Activated naive CD8-positive, alpha-beta T cell treated with anti-CD3 and anti-CD28 coated beads for 36 hours (primary cell): ENCODE measurements around the gene WTAP. TPM values are rescaled to one million over a fixed set of nuclear protein-coding genes. Genes with fewer than 3 reads are reported as not detected.
"Not testable (repeated sequence)": the region's sequence is repeated elsewhere in the genome, so short reads cannot be mapped to it uniquely, and the experiment has no call there.

Experiments
- DNase-seq: peaks from one replicate; pipeline ENCODE4 v3.0.0; 2021
- H3K27ac Mint-ChIP-seq: one replicate; pipeline ENCODE4 v1.8.0; 2022; ENCODE audit warnings: mild to moderate bottlenecking, moderate library complexity, mixed read lengths
- H3K27me3 Mint-ChIP-seq: one replicate; pipeline ENCODE4 v1.8.0; 2022; ENCODE audit warnings: mild to moderate bottlenecking, mixed read lengths
- H3K36me3 Mint-ChIP-seq: one replicate; pipeline ENCODE4 v1.8.0; 2021; ENCODE audit warnings: mild to moderate bottlenecking, mixed read lengths
- H3K4me1 Mint-ChIP-seq: one replicate; pipeline ENCODE4 v1.8.0; 2021; ENCODE audit warnings: mixed read lengths
- H3K4me3 Mint-ChIP-seq: one replicate; pipeline ENCODE4 v1.8.0; 2022; ENCODE audit warnings: mild to moderate bottlenecking, moderate library complexity, mixed read lengths
- H3K9me3 Mint-ChIP-seq: one replicate; pipeline ENCODE4 v1.8.0; 2022; ENCODE audit warnings: mixed read lengths
- total RNA-seq, 2 experiments: library from RNA; stranded (reverse); gene quantifications; one replicate each; pipeline ENCODE4 v1.2.3, GENCODE V29; 2021

WTAP gene
- total RNA-seq, 2 experiments from 2014 or later = 98.3 to 101 TPM

DNA sequence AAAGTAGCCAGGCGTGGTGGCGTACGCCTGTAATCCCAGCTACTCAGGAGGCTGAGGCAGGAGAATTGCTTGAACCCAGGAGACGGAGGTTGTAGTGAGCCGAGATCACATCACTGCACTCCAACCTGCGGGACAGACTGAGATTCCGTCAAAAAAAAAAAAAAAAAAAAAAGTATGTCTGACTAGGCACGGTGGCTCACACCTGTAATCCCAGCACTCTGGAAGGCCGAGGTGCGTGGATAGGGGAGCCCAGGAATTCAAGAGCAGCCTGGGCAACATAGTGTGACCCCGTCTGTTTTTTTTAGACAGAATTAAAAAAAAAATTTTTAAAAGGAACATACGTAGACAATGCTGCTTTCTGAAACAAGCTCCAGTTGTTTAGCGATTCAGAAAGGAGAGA lies 37.2 kb upstream of the WTAP start:
- not testable (repeated sequence) for H3K27ac Mint-ChIP-seq, H3K27me3 Mint-ChIP-seq, H3K4me3 Mint-ChIP-seq, H3K9me3 Mint-ChIP-seq, DNase-seq
- peaks cover 40% of the 10 kb centered on the region for H3K36me3 Mint-ChIP-seq
- H3K4me1 Mint-ChIP-seq = peaks cover 52% of the 10 kb centered on the region

DNA sequence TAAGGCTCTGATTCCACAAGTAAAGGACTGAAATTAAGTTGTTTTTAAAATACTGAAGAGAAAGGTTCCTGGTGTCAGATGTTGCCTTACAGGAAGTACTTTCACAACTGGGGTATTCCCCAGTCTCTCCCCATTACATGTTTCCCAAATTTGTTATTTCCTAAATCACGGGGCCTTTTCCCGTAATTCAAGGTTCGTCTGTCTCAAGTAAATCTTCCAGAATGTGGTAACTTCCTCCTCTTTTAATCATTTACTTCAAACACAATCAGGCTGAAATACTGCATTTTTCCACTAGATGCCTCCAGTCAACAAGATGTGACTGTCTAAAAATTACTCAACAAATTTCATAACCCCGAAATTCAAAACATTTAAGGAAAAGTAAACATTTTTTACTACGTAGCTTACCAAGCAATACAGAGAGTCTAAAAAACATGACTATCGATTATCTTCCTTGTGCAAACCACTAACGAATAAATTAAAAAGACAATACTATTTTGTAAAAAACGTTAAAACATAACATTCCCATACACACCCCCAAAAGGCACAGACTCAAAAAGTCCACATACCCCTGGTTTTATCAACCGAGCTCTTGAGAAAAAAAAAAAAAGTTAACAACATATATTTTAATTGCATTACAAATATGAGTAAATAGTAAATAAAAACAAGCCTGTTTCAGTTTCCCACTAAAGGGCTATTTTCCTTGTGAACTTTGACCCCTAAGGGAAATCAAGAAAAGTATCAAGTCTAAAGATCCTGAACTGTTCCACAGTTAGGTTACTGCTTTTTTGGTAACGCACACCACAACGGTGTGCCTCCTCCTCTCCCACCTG lies 36.0 kb upstream of the WTAP start:
- no peaks in the 10 kb centered on the region for H3K27me3 Mint-ChIP-seq
- DNase-seq = no peak

DNA sequence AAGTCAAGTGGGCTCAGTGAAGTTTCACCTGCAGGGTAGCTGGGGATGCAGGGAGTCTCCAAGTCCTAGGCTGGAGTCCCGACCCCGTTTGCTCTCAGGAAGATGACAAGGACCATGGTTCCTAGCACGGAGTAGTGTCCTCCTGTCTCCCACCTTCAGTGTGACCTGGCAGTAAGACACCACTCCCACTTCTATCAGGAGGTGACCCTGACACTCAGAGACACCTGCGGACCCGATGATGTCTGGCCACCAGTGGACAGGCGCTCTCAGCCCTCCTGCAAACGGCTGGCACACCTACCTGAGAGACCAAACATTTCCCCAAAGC lies 35.4 kb upstream of the WTAP start:
- peaks cover 44% of the 10 kb centered on the region for H3K4me1 Mint-ChIP-seq
- peak overlapping the region; percentile 93 for H3K27ac Mint-ChIP-seq
- peaks cover 30% of the 10 kb centered on the region for H3K36me3 Mint-ChIP-seq
- peak; percentile 2 for DNase-seq
- H3K9me3 Mint-ChIP-seq = no peaks in the 10 kb centered on the region
- no peaks in the 10 kb centered on the region for H3K27me3 Mint-ChIP-seq
- peak overlapping the region; percentile 94 for H3K4me3 Mint-ChIP-seq

More for the DNA sequence above, 36.0 kb upstream of the WTAP start:
- Mint-ChIP-seq H3K4me3 (peak overlapping the region; percentile 94), H3K36me3 (peaks cover 34% of the 10 kb centered on the region), H3K27ac (peak overlapping the region; percentile 93), H3K9me3 (no peaks in the 10 kb centered on the region), H3K4me1 (peaks cover 48% of the 10 kb centered on the region)

GRCh38 chr6:159692303-159693127 lies 34.8 kb upstream of the WTAP start:
- peak overlapping the region; percentile 93 for H3K27ac Mint-ChIP-seq
- H3K36me3 Mint-ChIP-seq = peaks cover 25% of the 10 kb centered on the region
- H3K9me3 Mint-ChIP-seq = no peaks in the 10 kb centered on the region
- no peaks in the 10 kb centered on the region for H3K27me3 Mint-ChIP-seq
- peak; percentile 68 for DNase-seq
- H3K4me1 Mint-ChIP-seq = peaks cover 38% of the 10 kb centered on the region
- H3K4me3 Mint-ChIP-seq = peak overlapping the region; percentile 94

- Mint-ChIP-seq H3K27me3 (no peaks in the 10 kb centered on the region), H3K27ac (peak within 1 kb of the TSS; percentile 93), H3K4me3 (peak within 1 kb of the TSS; percentile 94), H3K36me3 (peaks cover 21% of the 10 kb centered on the region), H3K9me3 (no peaks in the 10 kb centered on the region), H3K4me1 (peaks cover 35% of the 10 kb centered on the region)
- peak; percentile 90 for DNase-seq
These were observed 34.0 kb upstream of the WTAP start, which contains the start of gene SOD2 for GRCh38 chr6:159693128-159693893. SOD2 (minus strand) TSS chr6:159693241; CDS start chr6:159693167, 74 bp downstream.

- H3K9me3 Mint-ChIP-seq = no peaks in the 10 kb centered on the region
- peaks cover 16% of the 10 kb centered on the region for H3K36me3 Mint-ChIP-seq
- DNase-seq = peak; percentile 14
- H3K4me3 Mint-ChIP-seq = peak overlapping the region; percentile 90
- no peaks in the 10 kb centered on the region for H3K27me3 Mint-ChIP-seq
- H3K27ac Mint-ChIP-seq = peak overlapping the region; percentile 90
- peaks cover 28% of the 10 kb centered on the region for H3K4me1 Mint-ChIP-seq
These were observed 33.3 kb upstream of the WTAP start for GRCh38 chr6:159693894-159694545.

DNA sequence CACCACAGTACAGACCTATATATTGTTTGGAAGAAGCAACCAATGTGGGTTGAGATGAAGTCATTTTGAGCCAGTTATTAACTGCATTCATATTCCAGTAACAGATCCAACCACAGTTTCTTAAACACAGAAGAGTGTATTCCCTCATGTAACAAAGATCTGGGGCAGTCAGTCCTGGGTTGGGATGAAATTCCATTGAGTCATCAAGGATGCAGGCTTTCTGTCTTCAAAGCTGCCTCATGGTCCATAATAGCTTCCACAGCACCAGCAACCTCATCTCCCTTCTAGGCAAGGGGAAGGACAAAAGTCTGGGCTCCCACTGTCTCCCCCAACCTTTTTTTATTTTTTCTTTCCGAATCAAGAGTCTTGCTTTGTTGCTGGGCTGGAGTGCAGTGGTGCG lies 31.3 kb upstream of the WTAP start:
- Mint-ChIP-seq H3K27me3 (no peaks in the 10 kb centered on the region), H3K36me3 (peaks cover 9% of the 10 kb centered on the region), H3K4me1 (peaks cover 27% of the 10 kb centered on the region), H3K27ac (no peak overlapping the region), H3K9me3 (no peaks in the 10 kb centered on the region), H3K4me3 (no peak overlapping the region)
- no peak for DNase-seq

- Mint-ChIP-seq H3K27ac (no peak overlapping the region), H3K4me1 (peaks cover 12% of the 10 kb centered on the region), H3K27me3 (no peaks in the 10 kb centered on the region), H3K9me3 (peaks cover 5% of the 10 kb centered on the region), H3K4me3 (no peak overlapping the region), H3K36me3 (peaks cover 4% of the 10 kb centered on the region)
- no peak for DNase-seq
These were observed 26.3 kb upstream of the WTAP start for GRCh38 chr6:159700970-159701369.

DNA sequence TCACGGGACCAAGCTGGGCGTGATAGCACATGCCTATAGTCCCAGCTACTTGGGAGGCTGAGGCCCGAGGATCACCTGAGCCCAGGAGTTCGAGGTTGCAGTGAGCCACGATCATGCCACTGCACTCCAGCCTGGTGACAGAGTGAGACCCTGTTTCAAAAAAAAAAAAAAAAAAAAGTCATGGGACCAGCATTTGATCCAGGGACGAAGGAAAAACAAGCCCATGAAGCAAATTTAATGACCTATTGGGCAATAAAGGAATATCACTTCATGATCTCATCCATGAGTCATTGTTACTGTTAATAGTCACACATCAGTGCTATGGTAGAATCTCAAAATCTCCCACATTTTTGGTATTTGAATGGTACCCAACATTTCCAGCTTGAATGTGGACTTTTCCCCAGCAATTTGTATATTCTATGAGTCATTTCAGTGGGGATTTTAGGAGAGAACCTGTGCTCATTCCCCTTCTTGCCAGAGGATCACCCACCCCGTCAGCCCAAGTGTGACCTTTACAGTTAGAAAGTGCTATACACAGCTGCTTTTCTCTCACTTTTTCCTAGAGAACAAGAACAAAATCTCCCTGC lies 25.8 kb upstream of the WTAP start:
- Mint-ChIP-seq H3K27ac (peak overlapping the region; percentile 45), H3K27me3 (no peaks in the 10 kb centered on the region), H3K9me3 (peaks cover 5% of the 10 kb centered on the region), H3K4me3 (no peak overlapping the region), H3K36me3 (peaks cover 4% of the 10 kb centered on the region), H3K4me1 (peaks cover 12% of the 10 kb centered on the region)
- DNase-seq = peak; percentile 8

DNA sequence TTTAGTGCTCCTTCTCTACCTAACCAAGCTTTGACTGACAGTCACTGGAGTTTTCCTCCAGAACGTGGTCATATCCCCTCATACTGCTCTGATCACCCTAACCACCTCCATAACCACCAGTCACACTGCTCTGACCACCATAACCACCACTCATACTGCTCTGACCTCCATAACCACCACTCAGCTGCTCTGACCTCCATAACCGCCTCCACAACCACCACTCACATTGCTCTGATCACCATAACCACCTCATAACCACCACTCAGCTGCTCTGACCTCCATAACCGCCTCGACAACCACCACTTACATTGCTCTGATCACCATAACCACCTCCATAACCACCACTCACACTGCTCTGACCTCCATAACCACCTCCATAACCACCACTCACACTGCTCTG lies 16.7 kb upstream of the WTAP start:
- H3K36me3 Mint-ChIP-seq, DNase-seq, H3K4me3 Mint-ChIP-seq, H3K27me3 Mint-ChIP-seq, H3K27ac Mint-ChIP-seq, H3K4me1 Mint-ChIP-seq, H3K9me3 Mint-ChIP-seq: not testable (repeated sequence)

- DNase-seq, H3K9me3 Mint-ChIP-seq, H3K27ac Mint-ChIP-seq, H3K36me3 Mint-ChIP-seq, H3K27me3 Mint-ChIP-seq, H3K4me3 Mint-ChIP-seq, H3K4me1 Mint-ChIP-seq: not testable (repeated sequence)
These were observed 14.9 kb upstream of the WTAP start for GRCh38 chr6:159712389-159712788.

GRCh38 chr6:159713984-159714383 lies 13.3 kb upstream of the WTAP start:
- Mint-ChIP-seq H3K36me3 (peaks cover 4% of the 10 kb centered on the region), H3K27ac (no peak overlapping the region), H3K9me3 (no peaks in the 10 kb centered on the region), H3K4me1 (no peaks in the 10 kb centered on the region), H3K4me3 (no peak overlapping the region), H3K27me3 (no peaks in the 10 kb centered on the region)
- DNase-seq = no peak

DNA sequence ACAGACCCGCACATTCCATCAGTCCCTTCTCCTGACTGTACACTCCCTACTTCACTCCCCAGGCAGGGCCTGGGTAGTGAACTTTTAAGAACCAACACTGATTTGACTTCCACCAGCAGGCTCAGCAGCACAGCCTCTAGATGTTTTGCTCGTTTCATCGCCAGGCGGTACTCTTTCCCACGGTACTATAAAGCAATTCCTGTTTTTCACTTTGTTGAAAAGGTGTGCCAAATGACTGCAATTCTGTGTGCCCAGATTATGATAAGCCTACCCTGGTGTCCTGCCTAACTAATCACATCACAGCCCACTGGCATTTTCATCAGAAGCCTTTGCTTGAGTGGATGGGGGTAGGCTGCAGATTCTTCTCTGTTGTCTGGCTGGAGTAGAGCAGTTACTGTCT lies 12.9 kb upstream of the WTAP start:
- no peaks in the 10 kb centered on the region for H3K9me3 Mint-ChIP-seq
- no peaks in the 10 kb centered on the region for H3K27me3 Mint-ChIP-seq
- no peak for DNase-seq
- H3K36me3 Mint-ChIP-seq = peaks cover 4% of the 10 kb centered on the region
- no peak overlapping the region for H3K27ac Mint-ChIP-seq
- no peaks in the 10 kb centered on the region for H3K4me1 Mint-ChIP-seq
- no peak overlapping the region for H3K4me3 Mint-ChIP-seq

GRCh38 chr6:159715166-159715565 lies 12.1 kb upstream of the WTAP start:
- Mint-ChIP-seq H3K36me3 (peaks cover 4% of the 10 kb centered on the region), H3K27ac (no peak overlapping the region), H3K4me3 (no peak overlapping the region), H3K27me3 (no peaks in the 10 kb centered on the region), H3K4me1 (no peaks in the 10 kb centered on the region), H3K9me3 (no peaks in the 10 kb centered on the region)
- no peak for DNase-seq
